Epithelial cell of esophagus (primary cell): Measurements from ENCODE around the gene ZSWIM9.

ENCODE experiments used
- DNase-seq: peaks from one replicate; pipeline ENCODE4 v3.0.0; 2010; ENCODE audit warnings: low read depth
- H3K4me3 ChIP-seq: 2 replicates; pipeline ENCODE4 v1.5.1; 2011; ENCODE audit warnings: mild to moderate bottlenecking, low read length, control low read depth
- CTCF ChIP-seq: IDR thresholded peaks from 2 replicates; pipeline ENCODE4 v1.5.1; 2011; ENCODE audit warnings: low read depth, mild to moderate bottlenecking, low read length, control low read depth, inconsistent platforms; ENCODE audit not compliant: insufficient read depth; ENCODE audit errors: missing control alignments

The ZSWIM9 gene

GRCh38 chr19:48247212-48247611 is 76.7 kb downstream of the ZSWIM9 start:
- no peak for DNase-seq
- no peak for TF ChIP-seq CTCF
- H3K4me3 ChIP-seq: no peak overlapping the region
